AG08396 (cell line): Measurements from ENCODE around the gene SLC35F6.
"Not testable (repeated sequence)": the region's sequence is repeated elsewhere in the genome, so short reads cannot be mapped to it uniquely, and the experiment has no call there.

Source experiments
- DNase-seq: peaks from one replicate; pipeline ENCODE4 v3.0.0; 2012; ENCODE audit warnings: low spot score, mixed read lengths

SLC35F6 gene

DNA sequence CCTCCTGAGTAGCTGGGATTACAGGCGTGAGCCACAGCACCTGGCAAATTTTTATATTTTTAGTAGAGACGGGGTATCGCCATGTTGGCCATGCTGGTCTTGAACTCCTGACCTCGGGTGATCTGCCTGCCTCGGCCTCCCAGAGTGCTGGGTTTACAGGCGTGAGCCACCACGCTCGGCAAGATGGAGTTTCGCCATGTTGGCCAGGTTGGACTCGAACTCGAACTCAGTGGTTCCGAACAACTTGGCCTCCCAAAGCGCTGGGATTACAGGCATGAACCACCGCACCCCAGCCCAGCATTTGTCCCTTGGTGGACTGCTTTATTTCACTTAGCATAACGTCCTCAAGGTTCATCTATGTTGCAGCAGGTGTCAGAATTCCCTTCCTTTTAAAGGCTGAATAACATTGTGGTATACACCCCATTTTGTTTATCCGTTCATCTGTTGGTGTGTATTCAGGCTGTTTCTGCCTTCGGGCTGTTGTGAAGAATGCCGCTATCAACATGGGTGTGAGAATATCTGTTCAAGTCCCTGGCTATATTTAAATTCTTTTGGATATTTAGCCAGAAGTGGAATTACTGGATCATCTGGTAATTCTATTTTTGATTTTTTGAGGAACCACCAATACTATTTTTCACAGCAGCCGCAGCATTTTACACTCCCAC is 20.6 kb downstream of the SLC35F6 start:
- no peak for DNase-seq

DNA sequence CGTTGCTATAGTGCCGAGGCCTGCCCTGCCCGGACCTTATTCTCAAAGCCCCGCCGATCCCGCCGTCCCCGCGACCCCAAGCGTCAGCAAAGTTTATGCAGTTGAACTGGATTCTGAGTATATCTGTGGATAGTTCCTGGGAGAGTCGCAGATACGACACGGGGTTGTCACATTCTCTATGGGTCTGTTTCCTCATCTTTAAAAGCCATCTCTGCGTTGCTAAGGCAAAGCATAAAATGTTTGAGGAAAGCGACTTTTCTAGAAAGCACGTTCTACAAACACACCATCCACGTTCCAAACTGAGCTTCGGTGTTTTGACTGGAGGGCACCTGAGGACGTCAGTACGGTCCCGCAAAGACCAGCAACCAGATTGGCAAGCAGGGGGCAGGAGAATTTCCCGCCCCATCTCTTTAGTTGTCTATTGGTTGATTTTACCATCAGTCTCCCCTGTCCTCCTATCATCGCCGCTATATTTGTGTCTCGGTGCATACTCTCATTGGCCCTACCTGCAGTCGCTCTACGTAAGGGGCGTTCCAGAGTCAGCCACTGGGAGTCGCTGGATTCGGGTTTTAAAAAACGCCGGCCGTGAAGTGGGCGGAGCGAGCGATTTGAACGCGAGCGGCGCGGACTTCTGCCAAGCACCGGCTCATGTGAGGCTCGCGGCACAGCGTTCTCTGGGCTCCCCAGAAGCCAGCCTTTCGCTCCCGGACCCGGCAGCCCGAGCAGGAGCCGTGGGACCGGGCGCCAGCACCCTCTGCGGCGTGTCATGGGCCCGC is 21.5 kb downstream of the SLC35F6 start, which contains the start of gene CENPA:
Gene CENPA (plus strand): TSS at position 626 of the 776 bp plus-strand sequence. CDS start 141 bp downstream, at position 767.
- peak; percentile 100 for DNase-seq

DNA sequence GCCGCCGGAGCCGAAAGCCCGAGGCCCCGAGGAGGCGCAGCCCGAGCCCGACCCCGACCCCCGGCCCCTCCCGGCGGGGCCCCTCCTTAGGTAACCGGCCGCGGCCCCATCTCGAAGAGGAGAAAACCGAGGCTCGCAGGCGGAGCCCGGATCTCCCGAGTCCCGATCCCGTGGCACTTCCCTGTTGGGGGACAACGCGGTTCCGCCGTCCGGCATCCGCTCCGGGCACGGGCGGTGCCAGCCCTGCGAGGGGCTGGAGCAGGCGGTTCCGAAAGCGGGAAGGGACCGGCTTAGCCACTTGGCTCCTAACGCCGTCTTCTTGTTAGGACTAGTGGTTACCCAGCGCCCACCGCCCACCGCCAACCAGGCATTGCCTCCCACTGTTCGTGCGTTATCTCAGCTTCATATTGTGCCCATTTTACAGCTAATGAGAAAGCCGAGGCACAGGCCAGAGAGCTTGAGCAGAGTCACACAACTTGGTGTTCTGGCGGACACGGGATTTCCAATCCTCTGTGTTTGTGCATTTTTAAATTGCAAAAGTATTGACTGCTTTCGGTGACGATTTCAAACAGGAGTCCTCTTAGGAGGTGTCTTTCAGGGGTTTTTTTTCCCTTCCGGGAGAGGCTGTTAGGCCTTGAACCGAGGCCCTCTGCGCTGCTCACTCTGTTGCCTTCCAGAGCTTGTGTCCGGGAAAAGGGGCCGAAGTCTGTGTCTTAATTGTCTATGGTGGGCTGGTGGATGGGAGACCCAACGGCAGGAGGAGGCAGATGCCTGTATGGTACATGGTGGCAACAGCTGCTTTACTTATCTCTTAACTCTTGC is 22.3 kb downstream of the SLC35F6 start:
- DNase-seq, result peak; percentile 54

DNA sequence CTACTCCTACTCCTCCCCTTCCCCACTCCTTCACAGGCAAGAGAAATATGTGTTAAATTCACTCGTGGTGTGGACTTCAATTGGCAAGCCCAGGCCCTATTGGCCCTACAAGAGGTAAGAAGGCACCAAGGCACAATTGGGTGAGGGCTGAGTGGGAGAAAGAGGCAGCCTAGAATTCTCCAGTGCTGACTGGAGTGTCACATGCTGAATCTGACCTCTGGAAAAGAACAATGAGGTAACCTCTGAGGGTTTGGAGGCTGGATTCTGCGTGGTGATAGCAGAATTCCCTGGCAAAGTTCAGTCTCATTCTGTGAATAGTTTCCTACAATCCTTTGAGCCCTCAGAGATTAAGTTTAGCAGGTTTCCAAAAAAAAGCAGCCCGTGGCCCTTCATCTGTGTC is 28.6 kb downstream of the SLC35F6 start:
- no peak for DNase-seq

DNA sequence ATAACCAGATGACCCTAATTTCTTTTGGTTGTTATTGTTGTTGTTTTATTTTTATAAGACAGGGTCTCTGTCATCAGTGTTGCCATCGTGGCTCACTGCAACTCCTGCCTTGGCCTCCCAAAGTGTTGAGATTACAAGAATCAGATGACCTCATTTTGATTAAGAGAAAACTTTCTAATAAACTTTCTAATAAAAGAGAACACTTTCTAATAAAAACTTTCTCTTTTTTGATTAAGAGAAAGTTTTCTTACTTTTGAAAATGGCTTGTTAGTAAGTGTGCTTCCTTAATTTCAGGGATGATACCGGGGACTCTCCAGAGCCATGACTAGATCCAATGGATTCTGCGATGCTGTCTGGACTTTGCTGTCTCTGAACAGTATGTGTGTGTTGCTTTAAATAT is 29.4 kb downstream of the SLC35F6 start:
- no peak for DNase-seq

DNA sequence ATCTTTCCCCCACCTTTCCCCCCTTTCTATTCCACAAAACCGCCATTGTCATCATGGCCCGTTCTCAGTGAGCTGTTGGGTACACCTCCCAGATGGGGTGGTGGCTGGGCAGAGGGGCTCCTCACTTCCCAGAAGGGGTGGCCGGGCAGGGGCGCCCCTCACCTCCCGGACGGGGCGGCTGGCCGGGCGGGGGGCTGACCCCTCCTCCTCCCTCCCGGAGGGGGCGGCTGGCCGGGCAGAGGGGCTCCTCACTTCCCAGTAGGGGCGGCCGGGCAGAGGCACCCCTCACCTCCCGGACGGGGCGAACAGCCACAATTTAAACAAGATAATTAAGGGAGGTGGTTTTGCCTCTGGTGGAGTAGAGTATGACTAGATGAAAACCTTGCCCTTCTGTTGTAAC is 31.1 kb downstream of the SLC35F6 start:
- DNase-seq, result not testable (repeated sequence)

DNA sequence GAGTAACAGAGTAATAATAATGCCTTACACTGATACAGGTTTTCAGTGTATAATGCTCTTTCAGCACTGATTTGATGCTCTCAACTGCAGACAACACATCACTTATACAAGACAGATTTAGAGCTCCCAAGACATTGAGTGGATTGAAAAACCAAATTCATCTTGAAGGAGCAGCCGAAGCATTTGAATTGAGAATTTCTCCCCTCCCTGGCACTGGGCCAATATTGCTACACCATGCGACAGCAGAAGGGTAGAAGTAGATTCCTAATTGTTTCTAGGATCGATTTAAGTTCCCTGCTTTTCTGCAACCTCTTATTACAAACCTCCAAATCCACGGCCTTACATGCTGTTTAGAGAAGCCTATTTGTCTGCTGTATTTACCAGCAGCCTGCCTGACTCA is 37.2 kb downstream of the SLC35F6 start:
- DNase-seq, result no peak

DNA sequence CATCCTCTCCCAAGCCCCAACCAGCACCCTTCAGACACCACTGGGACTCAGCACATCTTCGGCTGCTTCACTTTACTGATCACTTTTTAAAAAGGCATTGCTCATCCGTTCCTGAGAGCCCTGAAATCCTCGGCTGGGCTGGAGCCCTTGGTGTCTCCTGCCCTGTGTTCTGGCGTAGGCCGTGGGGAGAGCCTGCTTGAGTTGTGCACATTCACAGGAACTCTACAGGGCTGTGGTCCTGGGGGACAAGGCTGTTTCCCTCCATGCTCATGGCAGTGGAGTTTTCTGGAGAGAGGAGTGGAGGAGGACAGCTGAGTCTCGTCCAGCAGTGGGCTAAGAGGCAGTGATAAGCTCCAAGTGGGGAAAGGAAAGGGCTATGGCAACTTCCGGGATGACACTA is 37.7 kb downstream of the SLC35F6 start:
- DNase-seq, result no peak

DNA sequence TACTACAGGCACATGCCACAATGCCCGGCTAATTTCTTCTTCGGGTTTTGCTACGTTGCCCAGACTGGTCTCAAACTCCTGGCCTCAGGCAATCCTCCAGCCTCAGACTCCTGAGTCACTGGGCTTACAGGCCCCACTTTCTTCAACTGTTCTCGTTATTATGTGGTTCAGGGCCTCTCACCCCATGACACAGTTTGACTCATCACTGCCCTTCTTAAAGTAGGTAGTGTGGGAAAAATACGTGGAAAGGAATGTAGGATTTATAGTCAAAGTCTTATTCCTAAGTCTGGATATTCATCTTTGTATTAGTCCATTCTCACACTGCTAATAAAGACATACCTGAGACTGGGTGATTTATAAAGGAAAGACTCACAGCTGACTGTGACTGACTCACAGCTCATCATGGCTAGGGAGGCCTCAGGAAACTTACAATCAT is 41.2 kb downstream of the SLC35F6 start:
- peak; percentile 62 for DNase-seq

DNA sequence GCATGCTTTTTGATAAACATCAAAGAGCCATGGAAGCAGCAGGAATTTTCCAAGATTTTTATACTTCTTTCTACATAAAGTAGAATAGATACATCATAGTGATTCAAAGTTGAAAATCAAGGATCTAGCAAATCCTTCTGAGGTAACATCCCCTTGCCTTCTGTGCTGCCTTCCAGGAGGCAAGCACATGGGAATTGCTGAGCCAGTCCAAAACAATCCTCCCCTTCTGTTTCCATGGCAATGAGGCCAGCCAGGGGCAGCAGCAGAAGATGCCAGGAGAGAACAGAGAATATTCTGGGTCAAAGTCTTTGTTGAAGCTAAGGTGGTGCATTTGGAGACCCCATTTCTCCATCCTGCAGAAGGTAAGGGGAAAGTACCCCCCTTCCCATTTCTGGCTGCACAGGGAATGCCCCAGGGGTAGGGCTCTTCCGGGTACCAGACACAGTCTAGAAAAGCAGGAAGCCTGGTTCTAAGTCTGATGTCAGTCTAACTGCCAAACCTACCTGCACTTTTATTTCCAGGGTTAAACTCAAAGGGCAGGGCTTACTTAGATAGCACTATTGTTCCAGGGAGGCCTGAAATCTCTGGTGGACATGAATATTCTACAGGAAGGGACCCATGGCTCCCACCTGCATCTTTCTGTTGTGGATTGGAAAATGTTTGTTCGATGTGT is 43.8 kb downstream of the SLC35F6 start:
- DNase-seq, result peak; percentile 26

DNA sequence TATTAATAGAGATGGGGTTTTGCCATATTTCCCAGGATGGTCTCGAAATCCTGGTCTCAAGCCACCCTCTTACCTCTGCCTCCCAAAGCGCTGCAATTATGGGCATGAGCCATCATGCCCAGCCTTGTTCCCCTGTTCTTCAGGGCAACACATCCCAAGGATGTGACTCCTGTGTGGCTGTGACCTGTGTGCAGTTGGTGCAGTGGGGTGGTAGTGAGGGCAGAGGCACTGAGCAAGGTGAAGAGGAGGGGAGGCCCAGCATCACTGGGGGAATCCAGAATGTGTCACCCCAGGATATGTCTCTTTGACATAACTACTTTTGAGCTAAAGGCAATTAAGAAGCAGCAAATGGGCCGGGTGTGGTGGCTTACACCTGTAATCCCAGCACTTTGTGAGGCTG is 45.1 kb downstream of the SLC35F6 start:
- no peak for DNase-seq

DNA sequence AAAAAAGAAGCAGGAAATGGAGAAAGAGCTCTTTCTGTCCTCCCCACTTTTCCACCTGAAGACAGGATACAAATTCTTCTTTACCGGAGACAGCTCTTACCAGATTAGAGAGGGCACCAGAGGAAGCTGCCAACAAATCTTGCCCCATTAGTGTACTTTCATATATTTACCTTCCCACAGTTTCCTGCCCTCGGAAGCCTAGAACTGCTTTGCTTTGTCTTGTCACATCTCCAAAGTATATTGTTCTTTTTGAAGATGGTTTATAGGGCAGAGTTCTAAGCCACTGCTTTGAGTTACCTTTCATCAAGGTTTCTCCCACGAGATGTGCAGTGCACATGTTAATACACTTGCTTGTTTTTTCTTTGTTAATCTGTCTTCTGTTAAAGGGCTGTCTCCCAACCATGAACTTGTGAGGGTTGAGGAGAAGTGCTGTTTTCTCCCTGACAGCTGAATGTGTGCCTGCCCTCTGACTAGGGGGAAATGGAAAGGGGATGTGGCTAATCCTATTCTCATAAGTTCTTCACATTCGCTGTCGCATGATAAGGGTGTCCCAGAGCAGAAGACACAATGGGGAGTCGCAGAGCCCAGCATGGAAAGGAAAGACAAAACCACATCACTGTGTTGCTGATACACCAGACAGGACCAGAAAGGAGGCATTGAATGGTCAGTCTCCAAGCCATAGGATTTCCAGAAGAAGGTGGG is 45.9 kb downstream of the SLC35F6 start:
- no peak for DNase-seq

DNA sequence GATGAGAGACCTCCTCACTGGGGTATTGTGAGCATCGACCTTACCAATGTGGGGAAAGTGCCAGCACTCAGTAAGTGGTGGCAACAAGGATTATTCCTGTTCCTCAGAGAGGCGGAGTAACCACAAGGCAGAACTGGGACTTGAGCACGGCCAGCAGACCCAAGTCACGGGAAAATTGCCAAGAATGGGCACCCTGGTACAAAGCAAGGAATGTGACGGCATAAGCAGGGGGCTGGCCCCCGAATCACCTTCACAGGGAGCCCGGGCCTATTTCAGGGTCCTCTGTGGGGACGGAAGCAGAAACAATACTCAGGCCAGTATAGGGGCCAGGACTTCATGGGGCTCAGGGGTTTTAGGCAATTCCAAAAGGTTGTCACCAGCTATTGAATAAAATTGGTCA is 47.2 kb downstream of the SLC35F6 start:
- DNase-seq, result no peak

DNA sequence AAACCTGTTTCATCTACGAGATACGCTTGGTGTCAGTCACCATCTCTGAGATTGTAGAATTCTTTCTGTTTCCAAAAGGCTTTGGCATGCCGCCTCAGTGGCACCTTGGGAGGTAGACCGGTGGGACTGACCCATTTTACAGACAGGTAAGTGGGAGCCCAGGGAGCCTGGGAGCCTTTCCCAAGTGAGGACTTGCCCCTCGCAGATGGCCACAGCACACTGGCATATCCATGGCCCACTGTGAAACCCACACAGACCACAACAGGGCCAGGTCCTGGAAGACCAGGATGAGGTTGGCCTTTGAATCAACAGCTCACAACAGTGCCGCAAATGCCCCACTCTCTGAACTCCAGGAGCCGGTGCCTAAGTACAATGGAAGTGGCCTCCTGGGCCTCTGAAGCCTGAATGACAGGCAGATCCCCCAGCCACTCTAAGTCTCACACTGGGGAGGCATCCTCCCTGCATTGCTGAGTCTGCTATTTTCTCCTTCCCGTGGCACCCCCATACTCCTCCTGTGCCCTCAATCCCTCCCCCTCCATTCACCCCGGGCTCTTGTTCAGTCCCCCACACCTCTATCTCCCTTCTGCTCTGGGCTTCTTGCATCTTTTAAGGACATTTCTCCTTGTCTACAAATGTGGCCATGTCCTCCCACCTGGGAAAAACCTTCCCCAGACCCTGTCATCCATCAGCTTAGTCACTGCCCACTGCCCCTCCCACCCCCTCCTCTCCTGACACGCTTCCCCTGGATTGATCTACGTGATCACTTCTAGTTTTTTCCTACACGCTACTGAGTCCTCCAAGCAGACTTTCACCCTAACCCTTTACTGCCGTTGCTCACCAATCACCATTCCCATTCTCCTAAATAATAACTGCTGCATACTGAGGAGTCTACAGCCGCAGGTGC is 48.0 kb downstream of the SLC35F6 start:
- DNase-seq, result no peak

DNA sequence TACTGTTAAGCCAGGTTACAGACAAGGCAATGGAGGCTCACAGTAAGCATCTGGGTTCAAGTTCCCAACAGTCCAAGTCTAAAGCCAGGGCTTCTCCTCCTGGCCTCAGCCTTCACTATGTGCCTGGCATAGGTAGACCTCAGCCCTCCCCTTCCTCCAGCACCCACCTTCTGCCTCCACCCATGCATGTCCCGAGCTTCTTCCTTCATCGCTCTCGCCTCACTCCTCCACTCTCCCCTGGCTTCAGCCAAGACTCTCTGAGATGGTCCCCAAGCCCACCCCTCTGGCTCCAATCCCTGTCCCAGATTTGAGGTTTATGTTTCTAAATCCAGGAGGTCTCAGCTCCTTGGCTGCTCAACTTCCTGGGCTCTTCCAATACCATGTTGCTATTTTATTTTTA is 48.6 kb downstream of the SLC35F6 start:
- DNase-seq, result no peak

DNA sequence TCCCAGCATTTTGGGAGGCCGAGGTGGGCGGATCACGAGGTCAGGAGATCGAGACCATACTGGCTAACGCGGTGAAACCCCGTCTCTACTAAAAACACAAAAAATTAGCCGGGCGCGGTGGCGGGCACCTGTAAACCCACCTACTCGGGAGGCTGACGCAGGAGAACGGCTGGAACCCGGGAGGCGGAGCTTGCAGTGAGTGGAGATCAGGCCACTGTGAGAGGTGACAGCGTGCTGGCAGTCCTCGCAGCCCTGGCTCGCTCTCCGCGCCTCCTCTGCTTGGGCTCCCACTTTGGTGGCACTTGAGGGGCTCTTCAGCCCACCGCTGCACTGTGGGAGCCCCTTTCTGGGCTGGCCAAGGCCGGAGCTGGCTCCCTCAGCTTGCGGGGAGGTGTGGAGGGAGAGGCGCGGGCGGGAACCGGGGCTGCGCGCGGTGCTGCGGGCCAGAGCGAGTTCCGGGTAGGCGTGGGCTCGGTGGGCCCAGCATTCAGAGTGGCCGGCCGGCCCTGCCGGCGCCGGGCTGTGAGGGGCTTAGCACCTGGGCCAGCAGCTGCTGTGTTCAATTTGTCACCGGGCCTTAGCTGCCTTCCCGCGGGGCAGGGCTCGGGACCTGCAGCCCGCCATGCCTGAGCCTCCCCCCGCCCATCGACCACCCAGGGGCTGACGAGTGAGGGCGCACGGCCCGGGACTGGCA is 50.1 kb downstream of the SLC35F6 start:
- DNase-seq, result not testable (repeated sequence)

DNA sequence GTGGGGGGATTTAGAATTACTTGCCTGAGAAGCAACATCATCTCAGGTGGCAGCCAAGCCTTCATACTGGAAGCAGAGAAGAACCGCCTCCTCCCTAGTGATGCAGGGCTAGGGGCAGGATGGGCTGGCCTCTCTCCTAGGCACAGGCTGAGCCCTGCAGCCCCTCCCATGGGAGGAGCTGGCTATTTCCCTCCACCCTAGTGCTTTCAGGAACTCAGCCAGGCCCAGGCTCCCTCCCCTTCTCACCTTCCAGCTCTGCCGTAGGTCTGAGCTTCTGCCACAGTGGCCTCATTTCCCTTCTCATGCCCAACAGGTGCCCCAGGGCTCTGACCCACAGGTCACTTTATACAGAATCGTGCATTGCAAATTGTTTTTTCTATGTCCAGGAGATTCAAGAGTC is 52.8 kb downstream of the SLC35F6 start:
- no peak for DNase-seq

DNA sequence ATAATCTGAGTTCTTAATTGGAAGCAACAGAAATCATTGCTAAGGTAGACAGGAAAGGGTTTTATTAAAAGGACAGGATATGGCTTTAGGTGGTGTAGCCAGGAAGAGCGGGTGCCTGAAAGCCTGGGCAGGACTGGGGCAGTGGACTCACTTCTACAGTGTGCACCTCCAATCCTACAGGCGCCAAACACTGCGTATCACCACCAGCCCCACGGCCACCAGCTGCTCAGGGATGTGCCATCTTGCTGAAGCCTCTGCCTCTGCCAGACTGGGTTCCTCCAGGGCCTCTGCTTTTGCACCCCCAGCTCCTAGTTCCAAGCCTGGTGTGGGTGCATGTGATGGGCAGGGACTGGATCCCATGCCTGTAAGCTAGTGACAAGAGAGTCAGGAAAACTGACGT is 54.2 kb downstream of the SLC35F6 start:
- no peak for DNase-seq

DNA sequence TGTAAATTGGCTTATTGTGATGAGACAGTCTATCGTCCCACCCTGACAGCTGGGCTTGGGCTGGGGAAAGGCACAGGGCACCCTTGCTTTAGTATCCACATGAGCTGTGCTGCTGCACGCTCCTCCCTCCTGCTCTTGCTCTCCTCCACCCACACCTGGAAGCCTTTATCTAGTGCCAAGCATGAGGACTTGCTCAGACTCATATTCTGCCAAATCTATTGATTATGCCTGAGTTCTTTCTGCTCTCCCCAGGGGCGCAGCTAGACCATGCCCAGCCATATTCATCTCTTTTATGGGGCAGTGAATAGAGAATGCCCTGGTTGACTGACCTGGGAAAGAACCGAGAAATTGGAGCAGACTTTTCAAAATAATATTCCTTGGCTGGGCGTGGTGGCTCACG is 54.9 kb downstream of the SLC35F6 start:
- DNase-seq, result no peak

DNA sequence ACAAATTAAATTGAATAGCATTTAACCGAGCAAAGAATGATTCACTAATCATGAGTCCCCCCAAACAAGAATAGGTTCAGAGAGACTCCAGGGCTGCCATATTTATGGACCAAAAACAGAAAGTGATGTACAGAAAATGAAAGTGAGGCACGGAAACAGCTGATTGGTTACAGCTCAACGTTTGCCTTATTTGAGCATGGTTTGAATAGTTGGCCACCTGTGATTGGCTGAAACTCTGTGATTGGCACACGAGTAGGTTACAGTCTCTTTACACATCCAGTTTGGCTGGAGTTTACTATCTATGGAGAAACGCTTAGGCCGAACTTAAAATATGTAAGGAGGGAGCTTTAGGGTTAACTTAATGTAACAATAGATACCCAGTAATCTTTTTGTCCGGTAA is 56.8 kb downstream of the SLC35F6 start:
- DNase-seq, result no peak
